Measurements from ENCODE around the gene ZHX3. TPM values are rescaled to one million over a fixed set of nuclear protein-coding genes. Genes with fewer than 3 reads are reported as not detected.

ZHX3 gene
- total RNA-seq, 4 donors from 2014 or later: 89.3 to 173 (median 156) TPM

GRCh38 chr20:41222296-41222695 lies 95.2 kb downstream of the ZHX3 start:
- H3K36me3 ChIP-seq: no peaks in the 10 kb centered on the region
- DNase-seq (ENCODE audit: extremely low spot score): no peak
- no peak overlapping the region for H3K4me3 ChIP-seq
- peaks cover 20 to 75% (median 57%) of the 10 kb centered on the region in 4 donors for H3K4me1 ChIP-seq
- TF ChIP-seq POLR2AphosphoS5 (IDR thresholded peaks at IDR 0.05) (no peak), EP300 (IDR thresholded peaks at IDR 0.05) (no peak), POLR2A (IDR thresholded peaks at IDR 0.05; ENCODE audit: low read depth) (no peak)
- TF ChIP-seq, protein P1, sequence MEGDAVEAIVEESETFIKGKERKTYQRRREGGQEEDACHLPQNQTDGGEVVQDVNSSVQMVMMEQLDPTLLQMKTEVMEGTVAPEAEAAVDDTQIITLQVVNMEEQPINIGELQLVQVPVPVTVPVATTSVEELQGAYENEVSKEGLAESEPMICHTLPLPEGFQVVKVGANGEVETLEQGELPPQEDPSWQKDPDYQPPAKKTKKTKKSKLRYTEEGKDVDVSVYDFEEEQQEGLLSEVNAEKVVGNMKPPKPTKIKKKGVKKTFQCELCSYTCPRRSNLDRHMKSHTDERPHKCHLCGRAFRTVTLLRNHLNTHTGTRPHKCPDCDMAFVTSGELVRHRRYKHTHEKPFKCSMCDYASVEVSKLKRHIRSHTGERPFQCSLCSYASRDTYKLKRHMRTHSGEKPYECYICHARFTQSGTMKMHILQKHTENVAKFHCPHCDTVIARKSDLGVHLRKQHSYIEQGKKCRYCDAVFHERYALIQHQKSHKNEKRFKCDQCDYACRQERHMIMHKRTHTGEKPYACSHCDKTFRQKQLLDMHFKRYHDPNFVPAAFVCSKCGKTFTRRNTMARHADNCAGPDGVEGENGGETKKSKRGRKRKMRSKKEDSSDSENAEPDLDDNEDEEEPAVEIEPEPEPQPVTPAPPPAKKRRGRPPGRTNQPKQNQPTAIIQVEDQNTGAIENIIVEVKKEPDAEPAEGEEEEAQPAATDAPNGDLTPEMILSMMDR (IDR thresholded peaks at IDR 0.05): no peak
- WGBS: 90% methylated on average over 1 of the region's 1 CpG
- no peaks in the 10 kb centered on the region for H3K9me3 ChIP-seq
- intact Hi-C loops (cut with DNase I): no loop called here
- H3K27me3 ChIP-seq: no peaks in the 10 kb centered on the region
- H3K27ac ChIP-seq (replicated peaks in 1 of 4): peak overlapping the region; percentile 76 to 83 (median 78)

DNA sequence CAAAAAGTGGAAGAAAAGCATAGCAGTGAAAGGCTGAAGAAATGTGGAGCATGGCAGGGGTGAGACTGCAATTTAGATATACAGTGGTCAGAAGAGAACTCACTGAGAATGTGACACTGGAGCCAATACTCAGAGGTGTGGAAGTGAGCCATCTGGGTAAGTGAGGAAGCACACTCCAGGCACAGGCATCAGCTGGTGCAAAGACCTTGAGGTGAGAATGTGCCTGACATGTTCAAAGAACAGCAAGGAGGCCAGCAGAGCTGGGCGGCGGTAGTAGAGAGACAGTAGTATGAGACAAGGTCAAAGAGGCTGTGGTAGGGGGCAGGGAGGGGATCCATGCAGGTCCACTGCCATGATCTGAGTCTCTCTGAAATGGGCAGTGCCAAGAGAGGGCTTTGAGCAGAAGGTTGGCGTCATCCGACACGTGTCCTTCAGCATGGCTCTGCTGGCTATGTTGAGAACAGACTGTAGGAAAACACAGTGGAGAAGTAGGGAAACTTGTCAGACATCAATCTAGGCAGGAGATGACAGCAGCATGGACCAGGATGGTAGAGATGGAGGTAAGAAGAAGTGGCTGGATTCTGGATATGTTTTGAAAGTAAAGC lies 95.8 kb downstream of the ZHX3 start:
- H3K4me3 ChIP-seq: no peak overlapping the region
- peak overlapping the region; percentile 76 to 83 (median 78) for H3K27ac ChIP-seq (replicated peaks in 1 of 4)
- H3K27me3 ChIP-seq: no peaks in the 10 kb centered on the region
- WGBS: 91% methylated on average over 5 of the region's 5 CpGs
- peaks cover 20 to 75% (median 57%) of the 10 kb centered on the region in 4 donors for H3K4me1 ChIP-seq
- no peaks in the 10 kb centered on the region for H3K9me3 ChIP-seq
- TF ChIP-seq, protein P1 (IDR thresholded peaks at IDR 0.05): no peak
- TF ChIP-seq POLR2A (IDR thresholded peaks at IDR 0.05; ENCODE audit: low read depth): no peak
- no peak for TF ChIP-seq POLR2AphosphoS5 (IDR thresholded peaks at IDR 0.05)
- TF ChIP-seq EP300 (IDR thresholded peaks at IDR 0.05): no peak
- H3K36me3 ChIP-seq: no peaks in the 10 kb centered on the region
- intact Hi-C loops (cut with DNase I): no loop called here
- no peak for DNase-seq (ENCODE audit: extremely low spot score)

DNA sequence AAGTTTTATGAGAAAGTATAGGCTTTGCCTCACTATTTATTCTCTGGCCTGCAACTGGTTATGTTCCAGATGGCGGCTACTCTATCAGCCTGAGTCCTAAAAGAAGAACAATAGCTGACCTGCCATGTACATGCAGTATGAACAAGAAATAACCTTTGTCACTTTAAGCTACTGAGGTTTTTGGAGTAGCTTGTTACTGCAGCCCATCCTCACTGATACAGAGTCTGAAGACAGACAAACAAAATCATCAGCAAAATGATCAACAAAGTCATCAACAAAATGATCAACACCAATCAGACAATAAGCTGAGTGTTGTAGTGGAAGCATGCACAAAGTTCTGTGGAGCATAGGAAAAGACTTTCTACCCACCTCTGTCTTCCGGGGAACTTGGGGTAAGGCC lies 97.7 kb downstream of the ZHX3 start:
- H3K27ac ChIP-seq (replicated peaks in 1 of 4): no peak overlapping the region
- no peaks in the 10 kb centered on the region for H3K36me3 ChIP-seq
- H3K9me3 ChIP-seq: no peaks in the 10 kb centered on the region
- TF ChIP-seq, protein P1 (IDR thresholded peaks at IDR 0.05): no peak
- no peak for TF ChIP-seq POLR2AphosphoS5 (IDR thresholded peaks at IDR 0.05)
- TF ChIP-seq POLR2A (IDR thresholded peaks at IDR 0.05; ENCODE audit: low read depth): no peak
- TF ChIP-seq EP300 (IDR thresholded peaks at IDR 0.05): no peak
- no peaks in the 10 kb centered on the region for H3K27me3 ChIP-seq
- H3K4me1 ChIP-seq: peaks cover 20 to 69% (median 56%) of the 10 kb centered on the region in 4 donors
- DNase-seq (ENCODE audit: extremely low spot score): no peak
- intact Hi-C loops (cut with DNase I): no loop called here
- WGBS: 100% methylated on average over 2 of the region's 2 CpGs
- H3K4me3 ChIP-seq: no peak overlapping the region

DNA sequence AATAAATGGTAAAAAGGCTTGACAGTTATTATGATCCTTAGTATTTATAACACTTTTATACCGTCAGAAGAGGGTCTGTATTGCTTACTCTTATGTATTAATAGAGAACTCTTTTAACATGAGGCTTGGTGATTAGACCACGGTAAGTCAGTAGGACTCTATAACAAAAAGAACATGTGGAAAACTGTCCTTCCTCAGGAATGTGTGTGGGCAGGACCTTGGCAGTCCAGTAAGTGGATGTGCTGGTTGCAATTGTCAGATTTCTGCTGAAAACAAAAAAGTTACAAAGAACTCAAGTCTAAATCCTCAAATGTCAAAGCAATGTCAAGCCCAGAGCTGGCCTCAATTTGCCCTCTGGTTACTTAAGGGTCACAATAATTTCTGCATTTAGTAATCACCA lies 99.1 kb downstream of the ZHX3 start:
- DNase-seq (ENCODE audit: extremely low spot score): no peak
- H3K9me3 ChIP-seq: no peaks in the 10 kb centered on the region
- WGBS: 65% methylated on average over 2 of the region's 2 CpGs
- no peaks in the 10 kb centered on the region for H3K27me3 ChIP-seq
- no peak overlapping the region for H3K4me3 ChIP-seq
- no peak overlapping the region for H3K27ac ChIP-seq (replicated peaks in 1 of 4)
- no peaks in the 10 kb centered on the region for H3K36me3 ChIP-seq
- intact Hi-C loops (cut with DNase I): no loop called here
- peaks cover 25 to 62% (median 51%) of the 10 kb centered on the region in 4 donors for H3K4me1 ChIP-seq
- TF ChIP-seq POLR2AphosphoS5 (IDR thresholded peaks at IDR 0.05) (no peak), EP300 (IDR thresholded peaks at IDR 0.05) (no peak), POLR2A (IDR thresholded peaks at IDR 0.05; ENCODE audit: low read depth) (no peak)
- TF ChIP-seq, protein P1 (IDR thresholded peaks at IDR 0.05): no peak

- no peak overlapping the region for H3K27ac ChIP-seq (replicated peaks in 1 of 4)
- no peak overlapping the region for H3K4me3 ChIP-seq
- intact Hi-C loops (cut with DNase I): no loop called here
- WGBS: 85% methylated on average over 5 of the region's 5 CpGs
- no peaks in the 10 kb centered on the region for H3K9me3 ChIP-seq
- no peak for DNase-seq (ENCODE audit: extremely low spot score)
- no peaks in the 10 kb centered on the region for H3K36me3 ChIP-seq
- H3K4me1 ChIP-seq: peaks cover 25 to 58% (median 49%) of the 10 kb centered on the region in 4 donors
- no peaks in the 10 kb centered on the region for H3K27me3 ChIP-seq
- no peak for TF ChIP-seq POLR2AphosphoS5 (IDR thresholded peaks at IDR 0.05)
- TF ChIP-seq, protein P1 (IDR thresholded peaks at IDR 0.05): no peak
Measured at GRCh38 chr20:41217422-41217821, 100.1 kb downstream of the ZHX3 start.

Data from esophagus muscularis mucosa (tissue), 4 donors.